GM21619 (cell line): ENCODE results near the gene ALDOC.

Experiments used
- ATAC-seq: cut with Tn5 transposase; IDR thresholded peaks from one replicate; pipeline ENCODE4 v1.9.1; 2021; ENCODE audit not compliant: unreplicated experiment

The ALDOC gene

DNA sequence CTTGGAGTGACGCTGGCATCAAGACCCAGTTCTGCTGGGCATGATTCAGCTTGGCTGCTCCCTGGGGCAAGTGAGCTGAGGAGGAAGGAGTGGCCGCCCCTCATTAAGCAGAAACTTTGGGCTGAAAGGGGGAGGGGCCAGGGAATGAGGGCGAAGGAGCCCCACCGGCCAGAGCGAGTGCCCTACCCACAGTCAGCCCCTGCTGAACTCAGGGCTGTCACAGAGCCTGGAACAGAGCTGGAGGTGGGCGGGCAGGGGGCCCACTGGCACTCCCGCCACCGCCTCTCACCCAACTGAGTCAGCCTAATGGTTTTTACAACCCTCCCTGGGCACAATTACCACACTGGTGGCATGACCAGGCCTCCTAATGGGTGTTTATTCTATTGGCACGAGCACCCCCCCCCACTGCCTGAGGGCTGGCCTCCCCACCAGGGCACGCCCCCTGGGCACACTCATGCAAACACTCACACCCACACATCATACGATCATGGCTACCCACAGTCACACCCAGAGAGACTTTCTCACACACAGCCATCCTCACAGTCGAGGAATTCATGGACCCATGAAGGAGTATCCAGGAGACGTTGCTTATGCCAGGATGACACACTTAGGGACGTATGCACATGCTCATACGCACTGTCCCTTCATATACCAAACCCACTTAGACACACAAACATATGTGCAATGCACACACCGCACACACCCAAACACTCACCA, 43.4 kb downstream of the ALDOC start:
- ATAC-seq: no peak

- no peak for ATAC-seq
These were observed 44.4 kb downstream of the ALDOC start for GRCh38 chr17:28532050-28532960.

DNA sequence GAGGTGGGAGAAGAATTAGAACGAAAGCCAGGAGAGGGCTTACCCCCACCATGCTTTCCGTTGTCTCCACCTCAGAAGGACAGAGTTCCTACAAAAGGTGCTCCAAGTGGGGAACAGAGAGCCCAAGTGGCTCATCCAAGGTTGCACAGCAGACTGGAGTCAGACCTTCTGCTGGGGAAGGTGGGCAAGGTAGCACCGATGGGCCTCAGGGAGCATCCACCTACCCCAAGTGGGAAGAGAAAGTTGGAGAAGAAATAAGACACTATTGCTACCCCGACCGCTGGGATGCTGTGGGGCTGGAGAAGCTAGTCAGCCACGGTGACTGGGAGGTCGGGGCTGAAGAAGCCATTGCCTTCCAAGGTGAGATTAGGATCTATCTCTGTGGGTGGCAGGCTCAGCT, 45.8 kb downstream of the ALDOC start:
- no peak for ATAC-seq

DNA sequence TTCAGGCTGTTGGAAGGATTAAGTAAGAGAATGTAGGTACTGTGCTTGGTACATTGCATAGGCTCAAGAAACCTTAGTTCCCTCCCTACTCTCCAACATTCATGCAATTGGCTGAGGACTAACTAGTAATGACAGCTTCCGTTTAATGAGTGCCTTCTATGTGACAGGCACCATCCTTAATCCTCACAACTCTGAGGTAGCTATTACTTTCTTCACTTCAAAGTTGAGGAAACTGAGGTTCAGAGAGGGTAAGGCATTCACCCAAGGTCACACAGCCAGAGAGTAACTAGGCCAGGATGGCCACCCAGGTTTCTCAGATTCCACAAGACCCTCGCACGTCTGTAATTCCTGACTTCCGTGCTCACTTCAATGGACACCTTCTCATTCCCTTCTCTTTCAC, 46.4 kb downstream of the ALDOC start:
- ATAC-seq: no peak

GRCh38 chr17:28529013-28529400, 47.7 kb downstream of the ALDOC start:
- no peak for ATAC-seq

DNA sequence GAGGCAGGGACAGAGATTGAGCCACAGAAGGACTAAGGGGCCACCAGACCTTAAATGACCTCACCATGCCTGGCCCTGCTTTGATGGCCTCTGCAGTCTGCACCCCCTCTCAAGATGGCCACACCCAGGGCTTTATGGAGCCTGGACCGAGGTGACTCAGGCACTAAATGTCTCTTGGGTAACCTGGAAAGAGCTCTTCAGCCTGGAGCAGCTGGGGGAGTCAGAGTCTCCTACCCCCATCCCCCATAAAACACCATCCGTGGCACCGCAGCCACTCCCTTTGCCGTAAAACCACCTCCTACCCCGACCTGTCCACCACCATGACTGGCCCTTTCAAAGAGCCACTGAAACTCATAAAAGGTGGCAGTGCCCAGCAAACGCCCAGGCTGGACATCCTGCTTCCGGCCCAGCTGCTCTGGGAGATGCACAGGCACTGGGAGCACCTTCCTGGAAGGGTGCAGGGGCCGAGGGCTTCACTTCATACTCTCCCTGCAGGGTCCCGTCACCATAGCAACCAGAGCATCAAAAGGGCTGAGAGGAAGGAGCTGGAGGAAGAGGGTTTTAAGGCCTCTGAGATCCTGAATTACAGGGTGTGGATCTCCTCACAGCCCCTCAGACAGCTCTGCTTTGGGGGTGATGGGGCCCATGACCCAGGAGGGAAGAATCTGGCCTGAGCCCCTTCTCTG, 48.2 kb downstream of the ALDOC start:
- ATAC-seq: no peak

- ATAC-seq: no peak
These were observed 48.8 kb downstream of the ALDOC start for GRCh38 chr17:28527859-28528258.

- ATAC-seq: no peak
These were observed 49.5 kb downstream of the ALDOC start for GRCh38 chr17:28527181-28527681.

DNA sequence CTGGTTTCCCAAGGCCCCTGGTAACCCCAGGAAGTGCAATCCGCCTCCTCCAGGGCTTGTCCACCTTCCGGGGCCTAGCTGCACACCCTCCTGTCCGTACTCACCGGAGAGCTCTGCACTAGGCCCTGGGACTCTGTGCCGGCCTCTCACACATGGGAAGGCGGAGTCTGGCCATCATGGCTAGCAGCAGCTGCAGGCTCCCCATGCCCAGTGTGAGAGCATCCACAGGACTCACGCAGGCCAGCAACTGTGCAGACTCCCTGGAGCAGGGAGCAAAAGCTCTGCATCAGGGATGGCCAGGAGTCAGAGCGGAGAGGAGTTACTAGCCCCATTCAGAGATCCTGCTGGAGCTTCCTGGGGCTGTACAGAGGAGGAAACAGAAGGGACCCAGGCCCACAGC, 50.3 kb downstream of the ALDOC start:
- ATAC-seq: no peak

GRCh38 chr17:28524476-28525424, 51.9 kb downstream of the ALDOC start:
- ATAC-seq: no peak

DNA sequence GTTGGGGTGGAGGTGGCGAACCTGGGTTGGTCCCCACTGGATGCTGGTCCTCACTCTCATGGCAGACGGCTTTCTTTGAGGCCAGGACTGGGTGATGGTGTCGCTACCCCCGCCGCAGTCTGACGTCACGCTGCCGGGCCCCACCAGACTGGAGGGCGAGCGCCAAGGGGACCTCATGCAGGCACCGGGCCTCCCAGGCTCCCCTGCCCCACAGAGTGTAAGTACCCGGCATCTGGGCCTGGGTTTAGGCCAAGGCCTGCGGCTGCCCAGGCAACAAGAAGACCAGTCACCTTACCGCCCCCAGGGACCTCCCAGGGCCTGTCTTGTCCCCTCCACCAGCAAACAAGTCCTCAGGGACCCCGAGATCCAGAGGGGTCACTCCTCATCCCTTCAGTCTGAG, 52.8 kb downstream of the ALDOC start:
- ATAC-seq: no peak

DNA sequence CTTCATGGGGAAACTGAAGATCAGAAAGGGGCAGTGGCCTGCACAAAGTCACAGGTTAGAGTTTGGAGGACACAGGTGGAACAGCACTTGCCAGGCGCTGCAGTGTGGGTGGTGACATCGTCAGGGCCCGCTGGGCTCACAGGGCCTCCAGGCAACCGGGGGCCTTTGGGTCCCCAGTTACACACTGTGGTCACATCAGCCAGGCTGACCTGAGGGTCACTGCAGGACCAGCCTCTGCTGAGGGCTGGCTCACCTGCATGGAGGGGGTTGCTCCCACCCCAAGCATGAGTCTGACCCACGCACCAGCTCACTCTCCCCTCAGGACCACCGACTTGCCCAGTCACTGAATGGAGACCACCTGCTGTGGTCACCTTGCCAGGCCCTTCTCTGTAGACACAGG, 53.5 kb downstream of the ALDOC start:
- ATAC-seq: no peak
